Measurements from ENCODE around the gene GARNL3. TPM values are rescaled to one million over a fixed set of nuclear protein-coding genes. Genes with fewer than 3 reads are reported as not detected.
A peak's percentile ranks its signal among the peaks of the same experiment; 100 is the strongest.

GARNL3 gene
- total RNA-seq, 1 donor from 2014 or later: 10.4 TPM

GRCh38 chr9:127219520-127219919 is 45.1 kb upstream of the GARNL3 start:
- DNase-seq (ENCODE audit: low read depth): no peak
- no peak overlapping the region for H3K4me3 ChIP-seq (ENCODE audit: low read depth, low read length)
- no peak for TF ChIP-seq CTCF (conservative IDR thresholded peaks at IDR 0.05; ENCODE audit: low read depth, low read length)

GRCh38 chr9:127221695-127222094 is 42.9 kb upstream of the GARNL3 start:
- TF ChIP-seq CTCF (conservative IDR thresholded peaks at IDR 0.05; ENCODE audit: low read depth, low read length): no peak
- no peak overlapping the region for H3K4me3 ChIP-seq (ENCODE audit: low read depth, low read length)
- no peak for DNase-seq (ENCODE audit: low read depth)

- no peak overlapping the region for H3K4me3 ChIP-seq (ENCODE audit: low read depth, low read length)
- TF ChIP-seq CTCF (conservative IDR thresholded peaks at IDR 0.05; ENCODE audit: low read depth, low read length): no peak
- DNase-seq (ENCODE audit: low read depth): no peak
Observed at GRCh38 chr9:127222388-127223095, 42.0 kb upstream of the GARNL3 start.

GRCh38 chr9:127223266-127223665 is 41.3 kb upstream of the GARNL3 start:
- no peak for DNase-seq (ENCODE audit: low read depth)
- no peak overlapping the region for H3K4me3 ChIP-seq (ENCODE audit: low read depth, low read length)
- TF ChIP-seq CTCF (conservative IDR thresholded peaks at IDR 0.05; ENCODE audit: low read depth, low read length): no peak

- H3K4me3 ChIP-seq (ENCODE audit: low read depth, low read length): peak overlapping the region; percentile 62
- TF ChIP-seq CTCF (conservative IDR thresholded peaks at IDR 0.05; ENCODE audit: low read depth, low read length): no peak
- no peak for DNase-seq (ENCODE audit: low read depth)
Observed at GRCh38 chr9:127223810-127224177, 40.8 kb upstream of the GARNL3 start.

- DNase-seq (ENCODE audit: low read depth): no peak
- TF ChIP-seq CTCF (conservative IDR thresholded peaks at IDR 0.05; ENCODE audit: low read depth, low read length): peak; percentile 34
- H3K4me3 ChIP-seq (ENCODE audit: low read depth, low read length): peak overlapping the region; percentile 62
Observed at GRCh38 chr9:127224178-127224882, 40.2 kb upstream of the GARNL3 start.
